GM18519 (cell line): ENCODE data around the gene SCUBE1.

Experiments used
- ATAC-seq: cut with Tn5 transposase; IDR thresholded peaks from one replicate; pipeline ENCODE4 v1.9.1; 2021; ENCODE audit warnings: mild to moderate bottlenecking, moderate library complexity; ENCODE audit not compliant: unreplicated experiment, low FRiP score

The SCUBE1 gene

DNA sequence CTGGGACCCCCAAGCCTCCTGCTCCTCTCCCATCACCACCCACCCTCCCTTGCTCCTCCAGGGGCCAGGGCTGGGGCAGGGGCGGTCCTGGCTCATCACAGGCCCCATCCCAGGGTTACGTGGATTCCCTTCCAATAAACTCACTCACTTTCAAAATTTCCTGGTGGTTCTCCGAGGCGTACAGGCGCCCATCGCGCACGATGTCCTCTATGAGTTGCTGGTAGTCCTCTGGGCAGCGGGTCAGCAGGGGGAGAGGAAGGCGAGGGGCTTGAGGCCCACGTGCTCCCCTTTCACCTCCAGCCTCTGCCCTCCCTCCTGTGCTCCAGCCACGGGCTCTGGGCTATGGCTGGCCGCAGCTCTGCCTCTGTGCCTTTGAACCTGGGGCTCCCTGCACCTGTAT, 135.8 kb downstream of the SCUBE1 start:
- no peak for ATAC-seq

DNA sequence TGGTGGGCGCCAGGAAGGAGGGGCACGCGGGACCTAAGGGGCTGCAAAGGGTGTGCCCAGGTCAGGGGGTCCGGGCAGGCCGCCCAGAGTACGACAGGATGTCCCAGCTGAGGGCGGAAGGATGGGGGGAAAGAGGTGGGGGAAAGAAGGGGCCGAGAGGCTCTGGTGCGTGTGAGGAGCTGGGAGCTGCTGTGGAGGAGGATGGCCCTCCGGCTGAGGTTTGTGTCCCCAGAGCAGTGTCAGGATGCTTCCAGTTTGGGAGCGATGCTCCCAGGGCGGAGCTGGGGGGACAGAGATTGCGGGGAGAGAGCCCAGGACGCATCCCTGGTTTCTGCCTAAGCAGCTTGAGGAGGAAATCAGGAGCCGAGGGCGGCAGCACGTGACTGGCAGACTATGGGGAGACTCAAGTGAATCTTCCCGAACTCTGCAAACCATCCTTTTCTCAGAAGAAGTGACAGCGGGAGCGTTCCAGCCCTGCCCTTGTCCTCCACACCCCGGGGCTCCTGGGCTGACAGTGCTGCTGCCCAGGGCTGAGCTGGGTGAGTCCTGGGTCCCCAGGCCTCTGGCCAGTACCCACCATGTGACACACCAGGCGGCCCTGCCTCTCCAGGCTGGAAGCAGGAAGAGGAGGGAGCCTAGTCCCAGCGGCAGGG, 136.5 kb downstream of the SCUBE1 start:
- no peak for ATAC-seq

DNA sequence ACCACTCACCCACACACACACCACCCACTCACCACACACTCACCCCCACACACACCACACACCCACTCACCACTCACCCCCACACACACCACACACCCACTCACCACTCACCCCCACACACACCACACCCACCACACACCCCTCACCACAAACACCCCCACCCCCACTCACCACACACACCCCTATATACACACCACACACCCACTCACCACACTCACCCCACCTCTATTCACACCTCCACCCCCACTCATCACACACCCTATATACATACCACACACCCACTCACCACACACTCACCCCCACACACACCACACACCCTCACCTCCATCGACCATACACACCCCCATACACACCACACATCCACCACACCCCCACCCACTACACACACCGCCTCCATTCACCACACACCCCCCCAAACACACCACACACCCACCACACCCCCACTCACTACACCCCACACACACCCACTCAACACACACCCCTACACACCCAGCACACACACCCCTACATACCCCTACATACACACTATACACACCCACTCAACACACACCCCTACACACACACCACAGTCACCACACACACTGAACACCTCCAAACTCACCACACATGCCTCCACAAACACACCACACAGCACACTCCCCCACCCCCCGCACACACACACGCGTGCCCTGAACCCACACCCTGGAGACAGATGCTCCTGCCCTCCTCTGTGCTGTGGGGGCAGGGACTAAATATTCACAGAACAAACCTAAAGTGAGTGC, 137.2 kb downstream of the SCUBE1 start:
- no peak for ATAC-seq

GRCh38 chr22:43205261-43205691, 137.9 kb downstream of the SCUBE1 start:
- ATAC-seq = no peak

DNA sequence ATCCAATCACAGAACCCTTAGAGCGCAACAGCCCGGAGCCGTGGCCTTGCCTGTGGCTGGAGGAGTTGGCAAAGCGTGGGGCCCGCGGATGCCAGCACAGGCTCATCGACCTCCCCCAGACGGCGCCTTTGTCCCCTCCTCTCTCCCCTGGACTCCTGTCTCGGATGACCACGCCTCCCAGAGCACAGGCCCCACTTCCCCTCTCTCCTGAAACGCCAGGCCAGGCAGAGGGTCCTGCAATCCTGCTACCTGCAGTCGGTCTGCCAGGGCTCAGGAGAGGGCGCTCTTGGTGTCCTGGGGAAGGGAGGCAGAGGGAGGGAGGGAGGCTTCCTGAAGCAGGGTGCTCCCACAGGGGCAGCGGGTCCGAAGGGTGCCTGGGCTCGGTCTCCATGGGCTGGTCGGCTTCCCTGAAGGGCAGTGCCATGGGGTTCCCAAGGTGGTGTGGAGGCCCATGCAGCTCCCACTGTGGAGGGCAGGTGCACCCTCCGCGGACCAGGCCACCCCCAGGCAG, 139.6 kb downstream of the SCUBE1 start:
- no peak for ATAC-seq

- ATAC-seq = no peak
These were observed 140.3 kb downstream of the SCUBE1 start for GRCh38 chr22:43202756-43203410.

GRCh38 chr22:43202326-43202725, 140.8 kb downstream of the SCUBE1 start:
- no peak for ATAC-seq

- no peak for ATAC-seq
These were observed 141.5 kb downstream of the SCUBE1 start for GRCh38 chr22:43201486-43202219.

GRCh38 chr22:43200555-43200954, 142.6 kb downstream of the SCUBE1 start:
- no peak for ATAC-seq

DNA sequence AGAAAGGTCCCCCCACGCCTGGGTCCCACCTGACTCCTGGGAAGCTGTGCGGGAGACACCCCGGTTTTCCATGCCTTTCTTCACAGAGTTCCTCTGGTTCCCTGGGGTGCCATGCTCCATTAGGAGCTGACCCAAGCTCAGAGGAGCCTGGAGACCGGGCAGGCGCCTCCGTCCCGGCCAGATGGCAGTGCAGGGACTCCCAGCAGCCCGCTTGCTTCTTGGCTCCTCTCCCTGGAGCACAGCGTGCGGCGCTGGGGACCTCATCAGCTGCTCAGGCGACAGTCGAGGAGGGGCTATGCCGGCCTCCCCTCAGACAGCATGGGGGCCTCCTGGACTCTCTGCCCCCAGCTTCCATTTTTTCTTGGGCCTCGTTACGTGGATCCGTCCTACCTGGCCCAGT, 143.1 kb downstream of the SCUBE1 start:
- no peak for ATAC-seq

DNA sequence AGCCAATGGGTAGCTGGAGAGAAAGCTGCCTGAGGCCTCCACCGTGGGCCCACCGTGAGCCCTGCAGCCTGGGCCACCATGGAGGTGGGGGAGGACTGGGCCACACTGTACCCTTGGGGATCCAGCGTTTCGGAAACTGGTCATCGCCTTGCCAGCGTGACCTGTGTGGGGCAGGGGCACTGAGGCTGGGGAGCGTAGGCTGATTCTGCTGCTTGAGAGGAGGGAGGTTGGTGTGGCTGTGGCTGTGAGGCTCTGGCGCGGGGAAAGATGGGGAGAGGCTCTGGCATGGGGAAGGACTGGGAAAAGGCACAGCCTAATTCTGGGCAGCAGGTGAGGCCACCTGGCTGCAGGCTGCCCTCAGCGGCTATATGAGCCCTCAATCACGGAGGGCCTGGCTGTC, 143.6 kb downstream of the SCUBE1 start:
- no peak for ATAC-seq

GRCh38 chr22:43198936-43199335, 144.2 kb downstream of the SCUBE1 start:
- no peak for ATAC-seq

DNA sequence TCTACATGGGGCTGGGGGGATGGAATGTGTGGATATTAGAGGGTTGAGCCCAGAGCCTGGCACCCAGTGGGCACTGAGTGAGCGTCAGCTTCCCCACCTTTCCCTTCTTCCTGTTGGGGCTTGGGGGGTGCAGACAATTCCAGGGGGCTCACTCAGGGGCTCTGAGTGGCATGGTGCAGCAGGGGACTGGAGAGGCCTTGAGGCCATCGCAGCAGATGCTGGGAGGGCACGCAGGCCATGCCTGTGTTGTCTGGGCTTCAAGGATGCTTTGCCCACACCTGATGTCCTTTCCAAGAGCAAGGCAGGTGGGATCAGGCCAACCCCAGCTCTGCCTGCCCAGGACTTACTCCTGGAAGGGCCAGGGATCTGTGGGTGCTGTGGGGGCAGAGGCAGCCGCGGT, 145.0 kb downstream of the SCUBE1 start:
- ATAC-seq = no peak

GRCh38 chr22:43197271-43197941, 145.8 kb downstream of the SCUBE1 start:
- no peak for ATAC-seq

DNA sequence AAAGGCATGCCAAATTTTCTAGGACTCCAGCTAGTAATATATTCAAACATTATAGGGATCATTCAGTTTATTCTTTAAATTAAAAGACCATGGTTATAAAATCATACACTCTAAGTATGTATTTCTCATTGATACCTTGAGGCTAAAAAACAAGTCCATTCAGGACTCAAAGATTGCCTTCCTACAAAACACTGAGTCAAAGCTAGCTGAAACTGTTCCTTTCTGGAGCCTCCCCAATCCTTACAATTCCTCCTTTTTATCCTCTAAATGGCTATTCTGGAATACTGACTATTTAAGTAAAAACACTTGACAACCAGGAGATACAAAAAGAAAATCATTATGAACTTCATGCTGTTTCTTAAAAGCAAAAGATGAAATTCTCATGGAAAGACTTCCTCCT, 151.3 kb downstream of the SCUBE1 start:
- no peak for ATAC-seq

GRCh38 chr22:43188829-43189545, 154.2 kb downstream of the SCUBE1 start:
- no peak for ATAC-seq

DNA sequence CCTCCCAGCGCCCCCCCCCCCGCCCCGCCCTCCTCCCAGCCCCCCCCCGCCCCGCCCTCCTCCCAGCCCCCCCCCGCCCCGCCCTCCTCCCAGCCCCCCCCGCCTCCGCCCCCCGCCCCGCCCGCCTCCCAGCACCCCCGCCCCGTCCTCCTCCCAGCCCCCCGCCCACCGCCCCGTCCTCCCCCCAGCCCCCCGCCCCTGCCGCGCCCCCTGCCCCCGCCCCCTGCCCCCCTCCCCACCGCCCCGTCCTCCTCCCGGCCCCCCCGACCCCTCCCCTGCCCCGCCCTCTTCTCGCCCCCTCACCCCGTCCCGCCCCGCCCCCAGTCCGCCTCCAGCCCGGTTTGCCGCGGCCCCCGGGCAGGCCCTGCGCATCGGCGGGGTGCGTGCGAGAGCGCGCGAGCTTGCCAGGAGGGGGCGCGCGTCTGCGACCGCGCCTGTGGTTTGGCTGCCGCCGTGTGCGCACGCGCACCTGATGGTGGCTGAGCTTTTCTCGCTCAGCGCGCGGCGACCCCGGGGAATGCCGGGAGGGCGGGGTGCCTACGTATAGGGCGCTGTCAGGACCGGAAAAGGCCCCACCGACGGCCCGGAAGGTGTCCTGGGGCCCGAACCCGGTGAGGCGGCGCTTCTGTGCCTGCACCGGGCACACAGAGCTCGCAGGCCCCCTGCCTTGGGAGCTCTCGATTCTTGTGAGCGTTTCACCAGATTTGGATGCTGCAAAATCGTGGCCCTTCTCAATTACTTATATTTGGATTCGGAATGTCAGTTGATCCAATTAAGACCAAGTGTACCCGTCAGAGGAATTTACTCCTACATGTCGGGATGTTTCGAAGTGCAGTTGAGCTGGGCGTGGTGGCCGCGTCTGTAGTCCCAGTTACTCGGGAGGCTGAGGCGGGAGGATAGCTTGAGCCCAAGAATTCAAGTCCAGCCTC, 155.7 kb downstream of the SCUBE1 start:
- peak; percentile 82 for ATAC-seq
